WTC11 (cell line): Measurements from ENCODE around the gene KLHL14. TPM values are rescaled to one million over a fixed set of nuclear protein-coding genes. Genes with fewer than 3 reads are reported as not detected.

Experiments used
- ATAC-seq: fragments of 200-7000 bp; cut with Tn5 transposase; 2 replicates; pipeline ENCODE4 v1.10.0; 2021; ENCODE audit warnings: mild to moderate bottlenecking, moderate library complexity
- CTCF ChIA-PET: fragments of 300-600 bp; sonication (Branson Sonifier 250); formaldehyde crosslinking; loops from one replicate; lab custom pipeline; 2021; ENCODE audit warnings: antibody characterized with exemption; lab: Charles Lee
- POLR2A ChIA-PET: fragments of 350-600 bp; sonication (Branson Sonifier 250); formaldehyde crosslinking; loops from one replicate; lab custom pipeline; 2021; ENCODE audit warnings: antibody characterized with exemption; lab: Charles Lee
- DNase-seq: peaks from one replicate; pipeline ENCODE4 v3.0.0; 2021; ENCODE audit warnings: low spot score
- H3K27ac Mint-ChIP-seq: 2 replicates; pipeline ENCODE4 v1.8.0; 2021; ENCODE audit warnings: mixed read lengths
- H3K27me3 Mint-ChIP-seq: 2 replicates; pipeline ENCODE4 v1.8.0; 2021; ENCODE audit warnings: low read depth, mild to moderate bottlenecking, moderate library complexity, mixed read lengths
- H3K36me3 Mint-ChIP-seq: 2 replicates; pipeline ENCODE4 v1.8.0; 2021; ENCODE audit warnings: mixed read lengths
- H3K4me1 Mint-ChIP-seq: 2 replicates; pipeline ENCODE4 v1.8.0; 2022; ENCODE audit warnings: mixed read lengths
- H3K4me3 Mint-ChIP-seq: 2 replicates; pipeline ENCODE4 v1.8.0; 2021; ENCODE audit warnings: mild to moderate bottlenecking, moderate library complexity, mixed read lengths
- H3K9me3 Mint-ChIP-seq: 2 replicates; pipeline ENCODE4 v1.8.0; 2021; ENCODE audit warnings: mixed read lengths
- ETV6 ChIP-seq: sonication (generic); formaldehyde crosslinking; IDR thresholded peaks from 2 replicates; pipeline ENCODE4 v1.8.1; 2022; ENCODE audit warnings: mild to moderate bottlenecking, missing genetic modification reagents
- FOXJ3 ChIP-seq: sonication (generic); formaldehyde crosslinking; IDR thresholded peaks from 2 replicates; pipeline ENCODE4 v1.9.0; 2021; ENCODE audit warnings: missing genetic modification reagents, mild to moderate bottlenecking, borderline replicate concordance
- GABPB1 ChIP-seq: sonication (generic); formaldehyde crosslinking; IDR thresholded peaks from 2 replicates; pipeline ENCODE4 v1.8.1; 2023; ENCODE audit warnings: mild to moderate bottlenecking, missing genetic modification reagents
- GRHL2 ChIP-seq: fragments of 250-450 bp; sonication (Bioruptor Pico); IDR thresholded peaks from 2 replicates; pipeline ENCODE4 v1.8.0; 2022; ENCODE audit warnings: mild to moderate bottlenecking, moderate library complexity; ENCODE audit not compliant: insufficient replicate concordance, severe bottlenecking
- NFATC4 ChIP-seq: fragments of 250-450 bp; sonication (Bioruptor Pico); IDR thresholded peaks from 2 replicates; pipeline ENCODE4 v1.9.0; 2021; ENCODE audit warnings: mild to moderate bottlenecking
- NR1H2 ChIP-seq: sonication (generic); formaldehyde crosslinking; IDR thresholded peaks from 2 replicates; pipeline ENCODE4 v1.9.0; 2021; ENCODE audit warnings: mild to moderate bottlenecking, moderate library complexity, missing genetic modification reagents
- NR2C2 ChIP-seq: sonication (generic); formaldehyde crosslinking; IDR thresholded peaks from 2 replicates; pipeline ENCODE4 v1.8.0; 2022; ENCODE audit warnings: mild to moderate bottlenecking, missing genetic modification reagents
- PRRX2 ChIP-seq: fragments of 250-450 bp; sonication (Bioruptor Pico); IDR thresholded peaks from 2 replicates; pipeline ENCODE4 v1.8.0; 2021; ENCODE audit warnings: mild to moderate bottlenecking
- TCF7 ChIP-seq: sonication (generic); formaldehyde crosslinking; IDR thresholded peaks from 2 replicates; pipeline ENCODE4 v1.8.0; 2022; ENCODE audit warnings: mild to moderate bottlenecking, low read depth, missing genetic modification reagents, moderate library complexity
- ZNF416 ChIP-seq: fragments of 250-450 bp; sonication (Bioruptor Pico); IDR thresholded peaks from 2 replicates; pipeline ENCODE4 v1.9.0; 2021; ENCODE audit warnings: mild to moderate bottlenecking, inconsistent platforms
- ZNF671 ChIP-seq: fragments of 250-450 bp; sonication (Bioruptor Pico); IDR thresholded peaks from 2 replicates; pipeline ENCODE4 v1.8.0; 2021; ENCODE audit warnings: mild to moderate bottlenecking
- total RNA-seq: library from RNA; stranded (reverse); gene quantifications from 3 replicates; pipeline ENCODE4 v1.2.3, GENCODE V29; 2021
- TF ChIP-seq, protein P1 (sequence below): fragments of 250-450 bp; sonication (Bioruptor Pico); IDR thresholded peaks from 2 replicates; pipeline ENCODE4 v1.9.0; 2021; ENCODE audit warnings: mild to moderate bottlenecking, borderline replicate concordance
- TF ChIP-seq, protein P2 (sequence below): sonication (generic); formaldehyde crosslinking; IDR thresholded peaks from 2 replicates; pipeline ENCODE4 v1.8.0; 2022; ENCODE audit warnings: mild to moderate bottlenecking, missing genetic modification reagents
- TF ChIP-seq, protein P3 (sequence below): fragments of 250-450 bp; sonication (Bioruptor Pico); IDR thresholded peaks from 2 replicates; pipeline ENCODE4 v1.8.0; 2021; ENCODE audit warnings: mild to moderate bottlenecking
- TF ChIP-seq, protein P4 (sequence below): fragments of 250-450 bp; sonication (Bioruptor Pico); IDR thresholded peaks from 2 replicates; pipeline ENCODE4 v1.9.0; 2021; ENCODE audit warnings: mild to moderate bottlenecking
- TF ChIP-seq, protein P5 (sequence below): sonication (generic); formaldehyde crosslinking; IDR thresholded peaks from 2 replicates; pipeline ENCODE4 v1.8.1; 2023; ENCODE audit warnings: mild to moderate bottlenecking, missing genetic modification reagents, borderline replicate concordance
- TF ChIP-seq, protein P6 (sequence below): sonication (generic); formaldehyde crosslinking; IDR thresholded peaks from 2 replicates; pipeline ENCODE4 v1.8.1; 2022; ENCODE audit warnings: missing genetic modification reagents, borderline replicate concordance
- TF ChIP-seq, protein P7 (sequence below): sonication (generic); formaldehyde crosslinking; IDR thresholded peaks from 2 replicates; pipeline ENCODE4 v1.8.0; 2022; ENCODE audit warnings: mild to moderate bottlenecking, missing genetic modification reagents
- TF ChIP-seq, protein P8 (sequence below): sonication (generic); formaldehyde crosslinking; conservative IDR thresholded peaks from 2 replicates; pipeline ENCODE4 v1.8.1; 2023; ENCODE audit warnings: mild to moderate bottlenecking, low read depth, missing genetic modification reagents, moderate library complexity

Gene KLHL14
- total RNA-seq, 1 experiment from 2014 or later, result 4.3 TPM

DNA sequence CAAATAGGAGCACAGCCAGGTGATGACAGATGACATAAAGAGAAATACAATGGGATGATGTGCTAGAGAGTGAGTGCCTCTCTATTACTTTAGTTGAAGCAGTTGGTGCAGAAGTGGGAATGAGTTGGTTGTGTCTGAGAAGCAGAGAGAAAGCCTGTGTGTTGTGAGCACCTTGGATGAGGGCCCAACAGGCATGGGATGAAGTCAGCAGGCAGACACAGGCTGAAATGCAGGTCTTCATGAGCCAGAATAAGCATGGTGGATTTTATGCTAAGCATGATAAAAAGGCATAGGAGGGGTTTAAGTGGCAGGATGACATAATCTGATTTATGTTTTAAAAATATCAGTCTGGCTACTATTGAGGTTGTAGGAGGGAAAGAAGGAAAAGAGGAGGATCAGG is 71.5 kb downstream of the KLHL14 start (continued):
- TF ChIP-seq, protein P1, sequence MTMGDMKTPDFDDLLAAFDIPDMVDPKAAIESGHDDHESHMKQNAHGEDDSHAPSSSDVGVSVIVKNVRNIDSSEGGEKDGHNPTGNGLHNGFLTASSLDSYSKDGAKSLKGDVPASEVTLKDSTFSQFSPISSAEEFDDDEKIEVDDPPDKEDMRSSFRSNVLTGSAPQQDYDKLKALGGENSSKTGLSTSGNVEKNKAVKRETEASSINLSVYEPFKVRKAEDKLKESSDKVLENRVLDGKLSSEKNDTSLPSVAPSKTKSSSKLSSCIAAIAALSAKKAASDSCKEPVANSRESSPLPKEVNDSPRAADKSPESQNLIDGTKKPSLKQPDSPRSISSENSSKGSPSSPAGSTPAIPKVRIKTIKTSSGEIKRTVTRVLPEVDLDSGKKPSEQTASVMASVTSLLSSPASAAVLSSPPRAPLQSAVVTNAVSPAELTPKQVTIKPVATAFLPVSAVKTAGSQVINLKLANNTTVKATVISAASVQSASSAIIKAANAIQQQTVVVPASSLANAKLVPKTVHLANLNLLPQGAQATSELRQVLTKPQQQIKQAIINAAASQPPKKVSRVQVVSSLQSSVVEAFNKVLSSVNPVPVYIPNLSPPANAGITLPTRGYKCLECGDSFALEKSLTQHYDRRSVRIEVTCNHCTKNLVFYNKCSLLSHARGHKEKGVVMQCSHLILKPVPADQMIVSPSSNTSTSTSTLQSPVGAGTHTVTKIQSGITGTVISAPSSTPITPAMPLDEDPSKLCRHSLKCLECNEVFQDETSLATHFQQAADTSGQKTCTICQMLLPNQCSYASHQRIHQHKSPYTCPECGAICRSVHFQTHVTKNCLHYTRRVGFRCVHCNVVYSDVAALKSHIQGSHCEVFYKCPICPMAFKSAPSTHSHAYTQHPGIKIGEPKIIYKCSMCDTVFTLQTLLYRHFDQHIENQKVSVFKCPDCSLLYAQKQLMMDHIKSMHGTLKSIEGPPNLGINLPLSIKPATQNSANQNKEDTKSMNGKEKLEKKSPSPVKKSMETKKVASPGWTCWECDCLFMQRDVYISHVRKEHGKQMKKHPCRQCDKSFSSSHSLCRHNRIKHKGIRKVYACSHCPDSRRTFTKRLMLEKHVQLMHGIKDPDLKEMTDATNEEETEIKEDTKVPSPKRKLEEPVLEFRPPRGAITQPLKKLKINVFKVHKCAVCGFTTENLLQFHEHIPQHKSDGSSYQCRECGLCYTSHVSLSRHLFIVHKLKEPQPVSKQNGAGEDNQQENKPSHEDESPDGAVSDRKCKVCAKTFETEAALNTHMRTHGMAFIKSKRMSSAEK, result no peak
- TF ChIP-seq, protein P2, sequence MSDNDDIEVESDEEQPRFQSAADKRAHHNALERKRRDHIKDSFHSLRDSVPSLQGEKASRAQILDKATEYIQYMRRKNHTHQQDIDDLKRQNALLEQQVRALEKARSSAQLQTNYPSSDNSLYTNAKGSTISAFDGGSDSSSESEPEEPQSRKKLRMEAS (CRISPR knock-in tag), result no peak
- TF ChIP-seq, protein P3, sequence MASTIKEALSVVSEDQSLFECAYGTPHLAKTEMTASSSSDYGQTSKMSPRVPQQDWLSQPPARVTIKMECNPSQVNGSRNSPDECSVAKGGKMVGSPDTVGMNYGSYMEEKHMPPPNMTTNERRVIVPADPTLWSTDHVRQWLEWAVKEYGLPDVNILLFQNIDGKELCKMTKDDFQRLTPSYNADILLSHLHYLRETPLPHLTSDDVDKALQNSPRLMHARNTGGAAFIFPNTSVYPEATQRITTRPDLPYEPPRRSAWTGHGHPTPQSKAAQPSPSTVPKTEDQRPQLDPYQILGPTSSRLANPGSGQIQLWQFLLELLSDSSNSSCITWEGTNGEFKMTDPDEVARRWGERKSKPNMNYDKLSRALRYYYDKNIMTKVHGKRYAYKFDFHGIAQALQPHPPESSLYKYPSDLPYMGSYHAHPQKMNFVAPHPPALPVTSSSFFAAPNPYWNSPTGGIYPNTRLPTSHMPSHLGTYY (CRISPR knock-in tag), result no peak
- no peak for TF ChIP-seq NR2C2 (CRISPR knock-in tag)
- TF ChIP-seq GRHL2 (CRISPR knock-in tag), result no peak
- no peak for TF ChIP-seq NFATC4 (CRISPR knock-in tag)

DNA sequence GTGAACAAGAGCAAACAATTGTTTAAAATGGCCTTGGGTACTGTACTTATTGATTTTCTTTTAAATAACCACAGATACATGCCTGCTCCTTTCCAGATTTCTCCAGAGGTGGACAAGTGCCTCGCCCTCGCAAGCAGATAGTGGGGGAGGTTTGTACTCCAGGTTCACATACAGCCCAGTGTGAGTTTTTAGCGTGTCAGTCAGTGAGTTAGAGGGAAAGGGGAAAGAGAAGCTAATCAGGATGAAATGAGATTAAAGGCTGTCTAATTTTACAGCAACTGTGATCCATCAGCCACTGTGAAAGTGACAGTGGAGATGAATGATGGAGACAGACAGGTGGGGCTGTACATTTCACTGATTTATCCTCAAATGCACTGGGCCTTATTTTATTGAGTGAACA is 74.7 kb downstream of the KLHL14 start:
- H3K4me3 Mint-ChIP-seq, result no peak overlapping the region
- ChIA-PET CTCF (no interaction called here), POLR2A (no interaction called here)
- H3K36me3 Mint-ChIP-seq, result no peaks in the 10 kb centered on the region
- H3K4me1 Mint-ChIP-seq, result peaks cover 20% of the 10 kb centered on the region
- DNase-seq (no peak), ATAC-seq (no peak)
- no peak overlapping the region for H3K27ac Mint-ChIP-seq
- H3K27me3 Mint-ChIP-seq, result no peaks in the 10 kb centered on the region
- no peaks in the 10 kb centered on the region for H3K9me3 Mint-ChIP-seq
- TF ChIP-seq, protein P4, sequence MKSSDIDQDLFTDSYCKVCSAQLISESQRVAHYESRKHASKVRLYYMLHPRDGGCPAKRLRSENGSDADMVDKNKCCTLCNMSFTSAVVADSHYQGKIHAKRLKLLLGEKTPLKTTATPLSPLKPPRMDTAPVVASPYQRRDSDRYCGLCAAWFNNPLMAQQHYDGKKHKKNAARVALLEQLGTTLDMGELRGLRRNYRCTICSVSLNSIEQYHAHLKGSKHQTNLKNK (CRISPR knock-in tag), result no peak
- TF ChIP-seq ETV6 (CRISPR knock-in tag) (no peak), ZNF416 (CRISPR knock-in tag) (no peak), NR1H2 (CRISPR knock-in tag) (no peak), ZNF671 (CRISPR knock-in tag) (no peak), PRRX2 (CRISPR knock-in tag) (no peak), GABPB1 (no peak), NR2C2 (CRISPR knock-in tag) (no peak), TCF7 (CRISPR knock-in tag) (no peak), FOXJ3 (CRISPR knock-in tag) (no peak)
- TF ChIP-seq, protein P5, sequence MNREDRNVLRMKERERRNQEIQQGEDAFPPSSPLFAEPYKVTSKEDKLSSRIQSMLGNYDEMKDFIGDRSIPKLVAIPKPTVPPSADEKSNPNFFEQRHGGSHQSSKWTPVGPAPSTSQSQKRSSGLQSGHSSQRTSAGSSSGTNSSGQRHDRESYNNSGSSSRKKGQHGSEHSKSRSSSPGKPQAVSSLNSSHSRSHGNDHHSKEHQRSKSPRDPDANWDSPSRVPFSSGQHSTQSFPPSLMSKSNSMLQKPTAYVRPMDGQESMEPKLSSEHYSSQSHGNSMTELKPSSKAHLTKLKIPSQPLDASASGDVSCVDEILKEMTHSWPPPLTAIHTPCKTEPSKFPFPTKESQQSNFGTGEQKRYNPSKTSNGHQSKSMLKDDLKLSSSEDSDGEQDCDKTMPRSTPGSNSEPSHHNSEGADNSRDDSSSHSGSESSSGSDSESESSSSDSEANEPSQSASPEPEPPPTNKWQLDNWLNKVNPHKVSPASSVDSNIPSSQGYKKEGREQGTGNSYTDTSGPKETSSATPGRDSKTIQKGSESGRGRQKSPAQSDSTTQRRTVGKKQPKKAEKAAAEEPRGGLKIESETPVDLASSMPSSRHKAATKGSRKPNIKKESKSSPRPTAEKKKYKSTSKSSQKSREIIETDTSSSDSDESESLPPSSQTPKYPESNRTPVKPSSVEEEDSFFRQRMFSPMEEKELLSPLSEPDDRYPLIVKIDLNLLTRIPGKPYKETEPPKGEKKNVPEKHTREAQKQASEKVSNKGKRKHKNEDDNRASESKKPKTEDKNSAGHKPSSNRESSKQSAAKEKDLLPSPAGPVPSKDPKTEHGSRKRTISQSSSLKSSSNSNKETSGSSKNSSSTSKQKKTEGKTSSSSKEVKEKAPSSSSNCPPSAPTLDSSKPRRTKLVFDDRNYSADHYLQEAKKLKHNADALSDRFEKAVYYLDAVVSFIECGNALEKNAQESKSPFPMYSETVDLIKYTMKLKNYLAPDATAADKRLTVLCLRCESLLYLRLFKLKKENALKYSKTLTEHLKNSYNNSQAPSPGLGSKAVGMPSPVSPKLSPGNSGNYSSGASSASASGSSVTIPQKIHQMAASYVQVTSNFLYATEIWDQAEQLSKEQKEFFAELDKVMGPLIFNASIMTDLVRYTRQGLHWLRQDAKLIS (CRISPR knock-in tag), result no peak
- TF ChIP-seq, protein P6, sequence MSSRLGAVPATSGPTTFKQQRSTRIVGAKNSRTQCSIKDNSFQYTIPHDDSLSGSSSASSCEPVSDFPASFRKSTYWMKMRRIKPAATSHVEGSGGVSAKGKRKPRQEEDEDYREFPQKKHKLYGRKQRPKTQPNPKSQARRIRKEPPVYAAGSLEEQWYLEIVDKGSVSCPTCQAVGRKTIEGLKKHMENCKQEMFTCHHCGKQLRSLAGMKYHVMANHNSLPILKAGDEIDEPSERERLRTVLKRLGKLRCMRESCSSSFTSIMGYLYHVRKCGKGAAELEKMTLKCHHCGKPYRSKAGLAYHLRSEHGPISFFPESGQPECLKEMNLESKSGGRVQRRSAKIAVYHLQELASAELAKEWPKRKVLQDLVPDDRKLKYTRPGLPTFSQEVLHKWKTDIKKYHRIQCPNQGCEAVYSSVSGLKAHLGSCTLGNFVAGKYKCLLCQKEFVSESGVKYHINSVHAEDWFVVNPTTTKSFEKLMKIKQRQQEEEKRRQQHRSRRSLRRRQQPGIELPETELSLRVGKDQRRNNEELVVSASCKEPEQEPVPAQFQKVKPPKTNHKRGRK, result no peak
- TF ChIP-seq, protein P7, sequence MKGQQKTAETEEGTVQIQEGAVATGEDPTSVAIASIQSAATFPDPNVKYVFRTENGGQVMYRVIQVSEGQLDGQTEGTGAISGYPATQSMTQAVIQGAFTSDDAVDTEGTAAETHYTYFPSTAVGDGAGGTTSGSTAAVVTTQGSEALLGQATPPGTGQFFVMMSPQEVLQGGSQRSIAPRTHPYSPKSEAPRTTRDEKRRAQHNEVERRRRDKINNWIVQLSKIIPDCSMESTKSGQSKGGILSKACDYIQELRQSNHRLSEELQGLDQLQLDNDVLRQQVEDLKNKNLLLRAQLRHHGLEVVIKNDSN (CRISPR knock-in tag), result no peak
- TF ChIP-seq, protein P2 (CRISPR knock-in tag), result no peak
- TF ChIP-seq, protein P8, sequence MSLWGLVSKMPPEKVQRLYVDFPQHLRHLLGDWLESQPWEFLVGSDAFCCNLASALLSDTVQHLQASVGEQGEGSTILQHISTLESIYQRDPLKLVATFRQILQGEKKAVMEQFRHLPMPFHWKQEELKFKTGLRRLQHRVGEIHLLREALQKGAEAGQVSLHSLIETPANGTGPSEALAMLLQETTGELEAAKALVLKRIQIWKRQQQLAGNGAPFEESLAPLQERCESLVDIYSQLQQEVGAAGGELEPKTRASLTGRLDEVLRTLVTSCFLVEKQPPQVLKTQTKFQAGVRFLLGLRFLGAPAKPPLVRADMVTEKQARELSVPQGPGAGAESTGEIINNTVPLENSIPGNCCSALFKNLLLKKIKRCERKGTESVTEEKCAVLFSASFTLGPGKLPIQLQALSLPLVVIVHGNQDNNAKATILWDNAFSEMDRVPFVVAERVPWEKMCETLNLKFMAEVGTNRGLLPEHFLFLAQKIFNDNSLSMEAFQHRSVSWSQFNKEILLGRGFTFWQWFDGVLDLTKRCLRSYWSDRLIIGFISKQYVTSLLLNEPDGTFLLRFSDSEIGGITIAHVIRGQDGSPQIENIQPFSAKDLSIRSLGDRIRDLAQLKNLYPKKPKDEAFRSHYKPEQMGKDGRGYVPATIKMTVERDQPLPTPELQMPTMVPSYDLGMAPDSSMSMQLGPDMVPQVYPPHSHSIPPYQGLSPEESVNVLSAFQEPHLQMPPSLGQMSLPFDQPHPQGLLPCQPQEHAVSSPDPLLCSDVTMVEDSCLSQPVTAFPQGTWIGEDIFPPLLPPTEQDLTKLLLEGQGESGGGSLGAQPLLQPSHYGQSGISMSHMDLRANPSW (CRISPR knock-in tag), result no peak
